H1 (cell line): Measurements from ENCODE around the gene SLC25A48. TPM values are rescaled to one million over a fixed set of nuclear protein-coding genes. Genes with fewer than 3 reads are reported as not detected.

ENCODE experiments used
- CTCF ChIA-PET: fragments of 300-600 bp; sonication (Branson Sonifier 250); formaldehyde crosslinking; loops from one replicate; lab custom pipeline; 2021; ENCODE audit not compliant: partially characterized antibody; lab: Charles Lee
- POLR2A ChIA-PET: fragments of 300-600 bp; sonication (Branson Sonifier 250); formaldehyde crosslinking; loops from one replicate; lab custom pipeline; 2021; ENCODE audit warnings: inconsistent platforms; ENCODE audit not compliant: partially characterized antibody; lab: Charles Lee
- DNase-seq, 2 experiments: peaks; one replicate each; pipeline versions ENCODE4 v3.0.0 to v3.0.0-alpha.2; 2010 to 2022; ENCODE audit warnings: low spot score in 2 of 2, low read depth in 1 of 2, mixed read lengths in 1 of 2
- FAIRE-seq: peaks from 2 replicates; lab custom pipeline; 2011; peaks lifted over from hg19 to GRCh38; lab: Jason Lieb, UNC
- H2AFZ ChIP-seq: 2 replicates; pipeline ENCODE4 v1.8.1; 2012; ENCODE audit warnings: low read length, inconsistent platforms
- H2AK5ac ChIP-seq: 2 replicates; pipeline ENCODE4 v1.6.1; 2013; ENCODE audit warnings: low read depth, low read length
- H2BK120ac ChIP-seq: replicated peaks from 2 replicates; pipeline ENCODE3; 2013; ENCODE audit warnings: low read depth, low read length, inconsistent platforms
- H2BK12ac ChIP-seq: 2 replicates; pipeline ENCODE4 v1.6.1; 2013; ENCODE audit warnings: low read depth, low read length
- H2BK15ac ChIP-seq: 2 replicates; pipeline ENCODE4 v1.6.1; 2013; ENCODE audit warnings: low read length
- H2BK20ac ChIP-seq: 2 replicates; pipeline ENCODE4 v1.6.1; 2013; ENCODE audit warnings: low read length
- H2BK5ac ChIP-seq: 2 replicates; pipeline ENCODE4 v1.6.1; 2013; ENCODE audit warnings: low read depth, low read length
- H3K14ac ChIP-seq: 2 replicates; pipeline ENCODE4 v1.6.1; 2013; ENCODE audit warnings: inconsistent platforms; ENCODE audit not compliant: insufficient read length
- H3K18ac ChIP-seq: 2 replicates; pipeline ENCODE4 v1.6.1; 2013; ENCODE audit warnings: low read length; ENCODE audit errors: extremely low read depth
- H3K23ac ChIP-seq: 2 replicates; pipeline ENCODE4 v1.6.1; 2013; ENCODE audit warnings: inconsistent platforms; ENCODE audit not compliant: insufficient read length
- H3K23me2 ChIP-seq: 2 replicates; pipeline ENCODE4 v1.6.1; 2013; ENCODE audit warnings: low read depth, low read length
- H3K27ac ChIP-seq: 2 replicates; pipeline ENCODE4 v1.6.1; 2011; ENCODE audit warnings: low read depth, low read length, inconsistent platforms
- H3K27me3 ChIP-seq, 4 experiments: replicated peaks in 1 of 4; 1 replicate in 1 of 4; 2 replicates in 3 of 4; pipeline versions ENCODE4 v1.6.1 to v1.8.1; 2011 to 2013; ENCODE audit warnings: low read length in 3 of 4, mild to moderate bottlenecking in 3 of 4, inconsistent platforms in 2 of 4, mixed read lengths in 2 of 4, moderate library complexity in 1 of 4; ENCODE audit not compliant: control insufficient read depth in 3 of 4, insufficient read depth in 3 of 4; ENCODE audit errors: extremely low read depth in 1 of 4
- H3K36me3 ChIP-seq, 4 experiments: 2 replicates each; pipeline versions ENCODE4 v1.6.1 to v1.8.1; 2011 to 2013; ENCODE audit warnings: mild to moderate bottlenecking in 4 of 4, low read length in 3 of 4, moderate library complexity in 2 of 4, control low read depth in 1 of 4, inconsistent platforms in 1 of 4; ENCODE audit not compliant: insufficient read depth in 4 of 4, control insufficient read depth in 2 of 4
- H3K4ac ChIP-seq: replicated peaks from 2 replicates; pipeline ENCODE3; 2013; ENCODE audit warnings: low read length, low read depth, mixed read lengths, inconsistent platforms; ENCODE audit not compliant: insufficient read length
- H3K4me1 ChIP-seq, 4 experiments: replicated peaks in 1 of 4; 1 replicate in 1 of 4; 2 replicates in 3 of 4; pipeline versions ENCODE4 v1.6.1 to v1.8.1; 2011 to 2013; ENCODE audit warnings: low read length in 3 of 4, inconsistent platforms in 2 of 4, mixed read lengths in 1 of 4; ENCODE audit not compliant: insufficient read depth in 4 of 4, control insufficient read depth in 3 of 4
- H3K4me2 ChIP-seq, 2 experiments: 2 replicates each; pipeline versions ENCODE4 v1.6.1 to v1.8.1; 2011 to 2013; ENCODE audit warnings: low read depth in 2 of 2, low read length in 2 of 2, control low read depth in 1 of 2, inconsistent platforms in 1 of 2, mild to moderate bottlenecking in 1 of 2; ENCODE audit not compliant: insufficient read depth in 1 of 2
- H3K4me3 ChIP-seq, 4 experiments: fragments of 200-600, 300-600 bp in 1 of 4; sonication (generic), shearing (Covaris generic), sonication (Bioruptor Twin) in 1 of 4; 2 replicates each; pipeline versions ENCODE4 v1.5.1 to v1.8.1; 2011 to 2016; ENCODE audit warnings: low read length in 4 of 4, low read depth in 3 of 4, control low read depth in 2 of 4, inconsistent platforms in 2 of 4, mild to moderate bottlenecking in 2 of 4, mixed read lengths in 1 of 4, moderate library complexity in 1 of 4; ENCODE audit not compliant: insufficient read depth in 2 of 4; ENCODE audit errors: extremely low read depth in 1 of 4
- H3K56ac ChIP-seq: replicated peaks from 2 replicates; pipeline ENCODE3; 2013; ENCODE audit warnings: low read depth, mild to moderate bottlenecking, mixed read lengths, low read length, inconsistent platforms; ENCODE audit not compliant: insufficient read length
- H3K79me1 ChIP-seq: 2 replicates; pipeline ENCODE4 v1.6.1; 2013; ENCODE audit warnings: low read depth, low read length, control low read depth
- H3K79me2 ChIP-seq, 2 experiments: 2 replicates each; pipeline versions ENCODE4 v1.6.1 to v1.8.1; 2012 to 2013; ENCODE audit warnings: low read length in 2 of 2, mild to moderate bottlenecking in 2 of 2, inconsistent platforms in 1 of 2; ENCODE audit not compliant: insufficient read depth in 2 of 2, control insufficient read depth in 1 of 2
- H3K9ac ChIP-seq, 4 experiments: replicated peaks in 1 of 4; 1 replicate in 1 of 4; 2 replicates in 3 of 4; pipeline versions ENCODE4 v1.6.1 to v1.8.1; 2011 to 2013; ENCODE audit warnings: low read depth in 3 of 4, low read length in 3 of 4, control low read depth in 2 of 4, mild to moderate bottlenecking in 2 of 4, moderate library complexity in 2 of 4, inconsistent platforms in 1 of 4; ENCODE audit errors: extremely low read depth in 1 of 4
- H3K9me3 ChIP-seq, 2 experiments: 2 replicates each; pipeline versions ENCODE4 v1.6.1 to v1.8.1; 2012 to 2013; ENCODE audit warnings: mild to moderate bottlenecking in 2 of 2, moderate library complexity in 2 of 2, control low read depth in 1 of 2, inconsistent platforms in 1 of 2, low read depth in 1 of 2, low read length in 1 of 2, mixed read lengths in 1 of 2; ENCODE audit not compliant: insufficient read depth in 2 of 2
- H4K20me1 ChIP-seq, 2 experiments: replicated peaks in 1 of 2; 2 replicates each; pipeline versions ENCODE3 to v1.8.1; 2011 to 2013; ENCODE audit warnings: inconsistent platforms in 2 of 2, low read length in 2 of 2, mild to moderate bottlenecking in 1 of 2; ENCODE audit not compliant: insufficient read depth in 2 of 2, control insufficient read depth in 1 of 2
- H4K5ac ChIP-seq: 2 replicates; pipeline ENCODE4 v1.6.1; 2013; ENCODE audit warnings: low read length, low read depth, mixed read lengths, inconsistent platforms; ENCODE audit not compliant: insufficient read length
- H4K8ac ChIP-seq: 2 replicates; pipeline ENCODE4 v1.8.0; 2013; ENCODE audit warnings: mild to moderate bottlenecking, moderate library complexity, low read length, inconsistent platforms; ENCODE audit not compliant: insufficient read depth; ENCODE audit errors: extremely low read depth
- H4K91ac ChIP-seq: replicated peaks from 2 replicates; pipeline ENCODE3; 2013; ENCODE audit warnings: low read length, mixed read lengths, inconsistent platforms; ENCODE audit not compliant: insufficient read length
- ASH2L ChIP-seq: fragments of 200-600, 300-600 bp; sonication (generic); IDR thresholded peaks from one replicate; pipeline ENCODE4 v1.7.1; 2017; ENCODE audit warnings: low read length
- BACH1 ChIP-seq: IDR thresholded peaks from 2 replicates; pipeline ENCODE4 v1.6.1; 2012; ENCODE audit warnings: low read length, improper control_type of control experiment
- CREB1 ChIP-seq: IDR thresholded peaks from 2 replicates; pipeline ENCODE4 v1.6.1; 2012; ENCODE audit warnings: inconsistent platforms
- CTBP2 ChIP-seq: IDR thresholded peaks from 2 replicates; pipeline ENCODE4 v1.7.0; 2011; ENCODE audit warnings: borderline replicate concordance, mild to moderate bottlenecking, moderate library complexity, mixed read lengths, low read length; ENCODE audit not compliant: insufficient read depth, insufficient read length
- EP300 ChIP-seq, 2 experiments: IDR thresholded peaks; 1 replicate in 1 of 2; 2 replicates in 1 of 2; pipeline ENCODE4 v1.6.1; 2011 to 2012; ENCODE audit warnings: low read depth in 2 of 2, low read length in 2 of 2, mild to moderate bottlenecking in 2 of 2, borderline replicate concordance in 1 of 2, inconsistent platforms in 1 of 2, moderate library complexity in 1 of 2
- HDAC6 ChIP-seq: IDR thresholded peaks from one replicate; pipeline ENCODE4 v1.7.1; 2012; ENCODE audit warnings: low read depth, mild to moderate bottlenecking, inconsistent platforms, low read length, moderate library complexity
- KDM1A ChIP-seq: fragments of 200-600, 300-600 bp; sonication (generic); IDR thresholded peaks from 2 replicates; pipeline ENCODE4 v1.7.1; 2016; ENCODE audit warnings: mild to moderate bottlenecking, low read length, borderline replicate concordance
- KDM5A ChIP-seq: fragments of 200-600 bp; IDR thresholded peaks from 2 replicates; pipeline ENCODE4 v1.7.1; 2012; ENCODE audit warnings: mild to moderate bottlenecking, low read length, inconsistent platforms, mixed read lengths
- MAFK ChIP-seq: IDR thresholded peaks from 2 replicates; pipeline ENCODE4 v1.6.1; 2012; ENCODE audit warnings: low read depth, mild to moderate bottlenecking, improper control_type of control experiment, low read length
- NRF1 ChIP-seq: IDR thresholded peaks from 2 replicates; pipeline ENCODE4 v1.6.1; 2011; ENCODE audit warnings: mild to moderate bottlenecking, low read depth, low read length, improper control_type of control experiment
- PHF8 ChIP-seq: fragments of 200-600 bp; sonication (generic); conservative IDR thresholded peaks from 2 replicates; pipeline ENCODE4 v1.7.1; 2012; ENCODE audit warnings: low read depth, mild to moderate bottlenecking, inconsistent platforms, low read length, moderate library complexity
- RAD21 ChIP-seq, 2 experiments: IDR thresholded peaks in 1 of 2; conservative IDR thresholded peaks in 1 of 2; 2 replicates each; pipeline ENCODE4 v1.6.1; 2011; ENCODE audit warnings: low read depth in 2 of 2, low read length in 2 of 2, improper control_type of control experiment in 1 of 2, inconsistent platforms in 1 of 2, mild to moderate bottlenecking in 1 of 2, moderate library complexity in 1 of 2
- SP2 ChIP-seq: IDR thresholded peaks from 2 replicates; pipeline ENCODE4 v1.6.1; 2012; ENCODE audit warnings: mild to moderate bottlenecking, low read length, inconsistent platforms
- SRF ChIP-seq: IDR thresholded peaks from 2 replicates; pipeline ENCODE4 v1.6.1; 2011; ENCODE audit warnings: mild to moderate bottlenecking, low read depth, low read length, moderate library complexity
- SUZ12 ChIP-seq: fragments of 200-600 bp; sonication (generic); IDR thresholded peaks from 2 replicates; pipeline ENCODE4 v1.6.1; 2012; ENCODE audit warnings: mild to moderate bottlenecking, inconsistent platforms, low read length, moderate library complexity, mixed read lengths
- WGBS, 2 experiments: shearing (Covaris generic) in 1 of 2; methylation state at CpG; one replicate each; pipeline versions ENCODE4 v1.1.6 to v1.1.7; 2013 to 2015; ENCODE audit warnings: low lambda C conversion rate in 2 of 2, mixed read lengths in 2 of 2, inconsistent platforms in 1 of 2, low coverage in 1 of 2, missing lambda C conversion rate in 1 of 2; ENCODE audit not compliant: insufficient replicate concordance in 2 of 2, insufficient coverage in 1 of 2, insufficient read length in 1 of 2; ENCODE audit errors: extremely low coverage in 1 of 2, missing lambda C conversion rate in 1 of 2; 5-methylcytosine and 5-hydroxymethylcytosine counted together
- polyA plus RNA-seq, 7 experiments: library from polyadenylated mRNA; depleted of rRNA in 3 of 7; stranded (reverse) in 5 of 7; unstranded in 2 of 7; fragments of >200 nt in 5 of 7; fragments of 200-250 nt in 2 of 7; gene quantifications; 1 replicate in 5 of 7; 2 replicates in 1 of 7; 4 replicates in 1 of 7; pipeline versions ENCODE4 v1.2.1 to v1.2.3, GENCODE V29; 2011 to 2013; ENCODE audit warnings: missing spikeins in 2 of 7, mixed read lengths in 2 of 7
- total RNA-seq: library from RNA; stranded (reverse); fragmentation: NEBNext Ultra II Directional; extraction: Animal tissue kit (Norgen Biotek cat#: 25700); gene quantifications from 2 replicates; pipeline ENCODE4 v1.2.1, GENCODE V29; 2021

The SLC25A48 gene
- total and polyA plus RNA-seq, 2 of the 8 experiments (the other 6 are each of a cell fraction or from before 2014, with no cell fraction given), result 1.3 to 1.8 TPM

GRCh38 chr5:135900276-135900675 lies 65.8 kb downstream of the SLC25A48 start:
- no peak overlapping the region for H2BK5ac ChIP-seq
- WGBS, 2 experiments, result 86% methylated on average over 3 of the region's 3 CpGs; no CpG with 5 or more reads in 1 of the 2 experiments
- no peak overlapping the region for H3K23ac ChIP-seq
- H4K91ac ChIP-seq, result no peak overlapping the region
- H3K27ac ChIP-seq, result no peak overlapping the region
- no peak for FAIRE-seq
- no peaks in the 10 kb centered on the region for H3K23me2 ChIP-seq
- no peaks in the 10 kb centered on the region for H3K4me1 ChIP-seq
- no peak overlapping the region for H3K4ac ChIP-seq
- H3K27me3 ChIP-seq, result no peaks in the 10 kb centered on the region
- no peak overlapping the region for H2BK20ac ChIP-seq
- H3K4me3 ChIP-seq, result no peak overlapping the region
- H4K8ac ChIP-seq, result no peak overlapping the region
- no peak overlapping the region for H2AK5ac ChIP-seq
- H3K56ac ChIP-seq, result no peak overlapping the region
- H3K14ac ChIP-seq, result no peak overlapping the region
- H3K36me3 ChIP-seq, result no peaks in the 10 kb centered on the region
- H3K9ac ChIP-seq, result no peak overlapping the region
- H3K4me2 ChIP-seq, result no peak overlapping the region
- H2BK15ac ChIP-seq, result no peak overlapping the region
- no peak overlapping the region for H2BK120ac ChIP-seq
- H3K79me1 ChIP-seq, result no peaks in the 10 kb centered on the region
- no peak overlapping the region for H4K5ac ChIP-seq
- ChIA-PET POLR2A (no interaction called here), CTCF (interaction anchor here (1.1 to 4.7 kb wide), 4 partner anchors 10 to 346 kb away, joined by 3 to 24 read pairs (median 9); no protein-coding TSS in a partner anchor)
- H4K20me1 ChIP-seq, result no peaks in the 10 kb centered on the region
- H3K18ac ChIP-seq, result no peak overlapping the region
- H2AFZ ChIP-seq, result no peak overlapping the region
- H3K9me3 ChIP-seq, result no peaks in the 10 kb centered on the region
- no peak overlapping the region for H2BK12ac ChIP-seq
- no peaks in the 10 kb centered on the region for H3K79me2 ChIP-seq
- no peak for DNase-seq
- TF ChIP-seq SUZ12, result no peak
- no peak for TF ChIP-seq HDAC6
- no peak for TF ChIP-seq RAD21 (IDR thresholded peaks at IDR 0.05 in 1 of 2, conservative IDR thresholded peaks at IDR 0.05 in 1 of 2; ENCODE audit: low read depth in 2 of 2, low read length in 2 of 2)
- TF ChIP-seq ASH2L, result no peak
- no peak for TF ChIP-seq CREB1
- TF ChIP-seq PHF8, result no peak
- TF ChIP-seq NRF1, result no peak
- no peak for TF ChIP-seq SRF
- TF ChIP-seq MAFK, result no peak
- TF ChIP-seq KDM5A, result no peak
- no peak for TF ChIP-seq BACH1
- TF ChIP-seq EP300 (IDR thresholded peaks at IDR 0.05; ENCODE audit: borderline replicate concordance in 1 of 2, low read depth in 2 of 2, low read length in 2 of 2), result no peak
- no peak for TF ChIP-seq KDM1A
- no peak for TF ChIP-seq CTBP2
- TF ChIP-seq SP2, result no peak
